Endometrial microvascular endothelial cells (primary cell): ENCODE data around the gene STEAP1. TPM values are rescaled to one million over a fixed set of nuclear protein-coding genes. Genes with fewer than 3 reads are reported as not detected.
"Not testable (repeated sequence)": the region's sequence is repeated elsewhere in the genome, so short reads cannot be mapped to it uniquely, and the experiment has no call there.

Experiments used
- in situ Hi-C: cut with HindIII; loops from 2 replicates; pipeline ENCODE4 v1.10.0; 2017; ENCODE audit warnings: low sequenced_read_pairs, low pct_unique_long_range_greater_than_20kb; ENCODE audit errors: inconsistent ontology term
- total RNA-seq: library from RNA; depleted of rRNA; stranded (reverse); fragments of >200 nt; gene quantifications from one replicate; pipeline ENCODE4 v1.2.3, GENCODE V29; 2015; ENCODE audit errors: inconsistent ontology term

Gene STEAP1
- total RNA-seq, 1 donor from 2014 or later, result 110 TPM

DNA sequence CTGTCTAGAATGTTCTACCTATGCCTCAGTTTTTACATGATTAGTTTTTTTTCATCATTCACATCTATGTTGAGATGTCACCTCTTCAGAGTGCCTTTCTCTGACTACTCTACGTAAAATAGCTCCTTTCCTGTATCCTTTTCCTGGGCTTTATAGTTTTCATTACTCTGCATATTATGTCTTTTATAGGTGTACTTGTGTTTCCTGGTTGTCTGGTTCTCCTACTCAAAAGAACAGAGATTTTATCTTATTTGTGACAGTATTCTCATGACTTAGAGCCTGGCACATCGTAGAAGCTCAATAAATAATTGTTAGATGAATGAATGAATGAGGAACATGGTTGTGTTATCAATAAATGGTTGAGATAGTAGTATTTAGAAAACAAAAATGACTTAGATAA lies 17.9 kb downstream of the STEAP1 start:
- in situ Hi-C loops, result no loop called here

DNA sequence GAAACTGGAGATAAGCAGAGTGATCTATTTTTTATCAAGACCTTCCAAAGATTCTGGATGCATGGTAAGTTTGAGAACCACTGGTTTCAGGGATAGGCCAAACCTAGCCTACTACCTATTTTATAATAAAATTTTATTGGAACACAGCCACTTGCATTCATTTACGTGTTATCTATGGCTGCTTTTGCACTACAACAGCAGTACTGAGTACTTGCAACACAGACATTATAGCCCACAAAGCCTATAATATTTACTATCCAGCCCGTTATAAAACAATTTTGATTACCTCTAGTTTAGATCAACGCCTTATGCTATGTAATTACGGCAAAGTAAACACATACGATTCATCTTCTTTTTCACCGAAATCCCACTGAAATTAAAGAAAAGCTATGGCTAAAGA lies 18.4 kb downstream of the STEAP1 start:
- in situ Hi-C loops, result no loop called here

DNA sequence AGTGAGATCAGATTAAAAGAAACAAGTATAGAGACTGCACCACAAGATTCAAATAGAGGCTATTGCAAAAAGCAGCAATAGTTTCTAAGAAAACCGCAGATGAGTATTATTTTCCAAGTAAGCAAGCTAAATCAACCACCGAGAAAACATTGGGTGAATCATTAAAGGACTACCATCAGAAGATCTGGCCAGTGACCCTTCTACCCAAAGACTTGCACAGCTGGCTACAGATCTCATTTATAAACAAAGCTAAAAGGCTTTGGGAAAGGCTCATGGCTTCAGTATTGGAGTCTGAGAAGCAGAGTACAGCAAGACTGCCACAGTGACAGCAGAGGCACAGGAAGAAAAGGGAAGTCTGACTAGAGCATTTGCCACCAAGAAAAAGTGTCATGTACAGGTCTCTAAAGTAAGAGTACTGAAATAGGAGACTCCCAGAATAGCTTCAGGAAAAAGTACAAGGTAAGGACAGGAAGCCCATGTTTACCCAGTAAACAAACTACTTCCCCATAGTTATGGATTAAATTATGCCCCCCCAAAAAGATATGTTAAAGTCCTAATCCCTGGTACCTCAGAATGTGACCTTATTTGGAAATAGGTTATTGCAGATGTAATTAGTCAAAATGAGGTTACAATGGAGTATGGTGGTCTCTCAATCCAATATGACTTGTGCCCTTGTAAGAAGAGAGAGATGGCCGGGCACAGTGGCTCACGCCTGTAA lies 19.0 kb downstream of the STEAP1 start:
- in situ Hi-C loops, result no loop called here

DNA sequence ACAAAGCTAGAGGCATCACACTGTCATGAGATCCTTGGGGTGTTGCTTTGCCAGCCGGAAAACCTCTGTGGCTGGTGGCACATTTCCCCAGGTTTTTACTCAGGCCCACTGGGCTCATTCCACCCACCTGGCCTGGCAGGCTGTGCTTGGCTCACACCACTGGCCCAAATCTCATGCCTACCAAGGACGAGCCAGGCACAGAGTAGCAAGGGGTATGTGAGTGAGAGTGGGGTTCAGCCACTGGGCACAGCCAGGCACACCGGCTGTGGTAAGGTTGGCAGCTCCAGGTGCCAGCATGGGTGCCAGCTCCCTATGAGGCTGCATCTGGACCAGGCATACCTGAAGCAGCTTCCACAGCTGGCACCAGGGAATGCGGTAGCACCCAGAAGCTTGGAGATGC lies 21.4 kb downstream of the STEAP1 start:
- in situ Hi-C loops, result no loop called here

DNA sequence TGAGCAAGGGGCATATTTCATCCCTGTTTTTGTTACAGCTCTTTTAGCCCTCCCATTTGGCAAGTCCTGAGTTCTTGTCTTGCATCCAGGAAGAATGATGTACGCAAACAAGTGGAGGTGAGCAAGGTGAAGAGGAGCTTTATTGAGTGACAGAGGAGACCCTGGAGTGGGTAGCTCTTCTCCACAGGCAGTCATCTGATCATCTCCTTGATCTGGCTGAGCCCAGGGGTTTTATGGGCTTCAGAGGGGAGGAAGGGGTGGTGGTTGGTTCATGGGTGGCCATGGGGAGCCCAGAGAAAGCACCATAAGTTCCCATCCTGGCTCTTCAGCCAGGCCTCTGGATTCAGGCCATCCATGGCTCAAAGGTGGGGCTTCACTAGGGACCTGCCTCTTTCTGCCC lies 21.9 kb downstream of the STEAP1 start:
- in situ Hi-C loops, result no loop called here

DNA sequence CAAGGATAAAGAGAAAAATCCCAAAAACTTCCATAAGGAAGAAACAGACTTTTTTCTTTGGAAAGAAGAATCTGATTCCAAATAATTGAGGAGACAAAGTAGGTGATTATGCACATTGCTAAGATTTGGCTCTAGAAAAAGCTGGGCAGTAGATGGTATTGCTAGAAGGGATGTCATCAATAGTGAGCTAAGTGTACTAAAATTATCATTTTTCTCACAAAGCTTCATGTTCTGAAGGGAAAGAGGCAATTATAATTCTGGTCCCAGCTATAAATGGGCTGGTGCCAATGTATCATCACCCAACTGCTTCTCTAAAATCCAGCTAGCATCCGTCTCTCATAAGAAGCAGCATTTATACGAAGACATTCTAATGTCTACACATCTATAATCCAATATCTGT lies 23.9 kb downstream of the STEAP1 start:
- in situ Hi-C loops, result no loop called here

DNA sequence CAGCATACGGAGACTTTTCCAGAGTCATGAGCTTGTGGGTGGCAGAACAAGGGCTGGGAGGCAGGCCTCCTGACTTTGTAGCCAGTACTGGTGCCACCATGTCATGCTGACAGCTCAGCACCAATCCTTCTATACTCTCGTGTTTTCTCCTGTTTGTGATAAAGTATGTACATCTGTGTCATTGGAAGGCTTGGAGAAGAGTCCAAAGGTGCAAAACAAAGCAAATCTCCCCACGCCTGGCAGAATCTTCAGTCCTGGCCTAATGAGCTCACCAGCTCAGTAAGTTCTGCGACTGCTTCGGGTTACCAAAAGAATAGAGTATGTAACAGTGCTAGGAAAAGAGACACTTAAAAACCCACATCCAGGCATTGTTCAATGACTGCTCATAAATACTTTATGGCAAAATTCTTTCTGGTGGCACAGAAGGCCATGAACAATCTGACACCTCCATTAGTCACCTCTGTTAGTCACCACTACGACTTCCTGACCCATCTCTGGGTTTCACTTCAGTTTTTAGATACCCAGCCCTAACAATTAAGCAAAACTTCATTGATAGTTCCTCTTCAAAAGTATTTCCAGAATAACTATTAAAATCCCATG lies 24.5 kb downstream of the STEAP1 start:
- in situ Hi-C loops, result no loop called here

DNA sequence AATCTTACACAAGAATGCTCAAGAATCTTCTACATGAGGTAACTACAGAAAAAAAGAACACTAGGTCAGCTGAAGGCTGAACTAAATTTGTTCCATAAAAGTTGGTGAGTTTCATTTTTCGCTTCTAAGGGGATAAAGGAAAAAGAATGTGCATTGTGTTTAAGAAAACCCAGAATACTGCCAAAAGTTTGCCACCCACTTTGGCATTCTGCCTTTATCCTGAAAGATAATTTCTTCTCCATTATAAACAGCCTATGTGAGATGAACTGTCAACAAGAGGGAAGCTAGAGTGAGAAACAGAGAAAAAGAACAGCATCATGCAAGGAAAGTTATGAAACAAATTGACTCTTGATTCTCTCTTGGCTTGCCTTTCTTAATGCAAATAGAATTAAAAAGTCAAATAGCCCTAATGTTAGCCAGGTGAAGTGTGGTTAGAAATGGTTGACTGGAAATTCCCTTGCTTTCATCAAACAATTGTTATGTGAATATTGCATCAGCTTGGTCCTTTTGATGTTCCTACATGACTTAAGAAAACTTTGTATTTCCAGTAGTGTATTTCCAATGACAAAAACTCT lies 25.8 kb downstream of the STEAP1 start:
- in situ Hi-C loops, result no loop called here

DNA sequence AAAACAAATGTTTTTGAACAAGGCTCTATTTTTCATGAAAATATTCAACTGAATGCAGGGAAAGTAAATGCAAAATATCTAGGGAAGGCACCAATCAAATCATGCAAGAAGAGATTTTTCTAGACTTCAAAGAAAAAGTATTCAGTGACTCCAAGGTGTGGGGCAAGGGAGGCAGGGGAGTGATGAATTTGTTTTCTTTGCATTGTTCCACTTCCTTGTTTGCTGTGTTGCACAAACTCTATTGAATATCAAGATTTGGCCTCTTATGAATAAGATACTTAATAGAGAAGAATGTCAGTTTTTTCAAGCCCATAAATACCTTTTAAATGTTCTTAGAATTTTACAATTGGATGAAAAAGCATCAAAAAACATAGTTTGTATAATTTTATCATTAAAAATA lies 26.4 kb downstream of the STEAP1 start:
- in situ Hi-C loops, result no loop called here

DNA sequence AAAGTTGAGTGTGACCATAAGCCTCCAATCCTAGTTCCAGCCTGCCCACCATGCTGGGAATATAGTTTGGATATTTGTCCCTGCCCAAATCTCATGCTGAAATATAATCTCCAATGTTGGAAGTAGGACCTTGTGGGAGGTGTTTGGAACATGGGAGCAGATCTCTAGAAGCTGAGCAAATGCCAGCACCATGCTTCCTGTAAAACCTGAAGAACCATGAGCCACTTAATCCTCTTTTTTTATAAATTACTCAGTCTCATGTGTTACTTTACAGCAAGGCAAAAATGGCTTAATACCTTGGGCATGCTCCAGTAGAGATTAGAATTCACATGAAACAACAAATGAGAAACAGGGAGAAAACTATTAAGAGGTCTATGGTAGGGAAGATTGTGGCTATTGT lies 27.2 kb downstream of the STEAP1 start:
- in situ Hi-C loops, result no loop called here

DNA sequence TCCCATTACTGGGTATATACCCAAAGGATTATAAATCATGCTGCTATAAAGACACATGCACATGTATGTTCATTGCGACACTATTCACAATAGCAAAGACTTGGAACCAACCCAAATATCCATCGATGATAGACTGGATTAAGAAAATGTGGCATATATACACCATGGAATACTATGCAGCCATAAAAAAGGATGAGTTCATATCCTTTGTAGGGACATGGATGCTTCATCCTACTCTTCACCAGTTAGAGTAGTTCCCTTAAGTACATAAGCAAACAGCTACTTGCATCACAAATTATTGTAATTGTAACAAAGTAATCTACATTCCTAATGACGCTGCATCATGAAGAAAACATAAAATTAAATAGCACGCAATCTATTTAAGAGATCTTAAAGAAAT lies 32.0 kb downstream of the STEAP1 start:
- in situ Hi-C loops, result not testable (repeated sequence)

DNA sequence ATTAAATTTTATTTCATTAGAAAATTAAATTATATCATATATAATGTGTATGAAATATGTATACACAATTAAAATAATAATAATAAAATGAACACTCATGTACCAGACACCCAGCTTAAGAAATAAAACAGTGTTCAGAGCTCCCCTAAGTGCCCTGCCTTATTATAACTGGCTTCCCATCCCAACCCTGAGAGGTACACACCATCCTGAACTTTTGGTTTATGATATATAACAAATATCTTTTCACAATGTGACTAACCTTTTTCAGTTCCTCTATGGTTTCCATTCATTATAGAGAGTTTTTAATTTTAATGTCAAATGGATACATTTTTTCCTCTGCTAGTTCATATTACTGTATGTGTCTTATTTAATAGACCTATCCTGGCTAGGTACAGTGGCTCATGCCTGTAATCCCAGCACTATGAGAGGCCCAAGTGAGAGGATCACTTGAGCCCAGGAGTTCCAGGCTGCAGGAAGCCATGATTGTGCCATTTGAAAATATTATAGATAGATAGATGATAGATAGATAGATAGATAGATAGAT lies 33.3 kb downstream of the STEAP1 start:
- in situ Hi-C loops, result no loop called here

DNA sequence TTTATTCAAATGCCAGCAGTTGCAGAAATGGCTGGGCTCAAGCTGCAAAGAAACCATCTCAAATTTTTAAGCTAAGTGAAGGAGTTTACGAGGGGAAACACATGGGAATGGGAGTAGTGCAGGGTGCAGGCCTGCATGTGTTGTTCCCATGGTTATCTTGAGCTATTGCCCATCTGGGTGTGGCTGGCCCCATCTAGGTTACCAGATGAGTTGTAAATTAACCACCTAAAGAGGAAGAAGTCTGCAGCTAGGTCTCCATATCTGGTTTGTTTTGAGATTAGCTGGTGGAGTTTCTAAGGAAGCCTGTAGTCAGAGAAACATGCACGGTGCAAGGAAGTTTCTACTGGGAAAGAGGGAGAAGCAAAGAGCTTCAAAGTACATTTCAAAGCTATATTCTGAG lies 34.0 kb downstream of the STEAP1 start:
- in situ Hi-C loops, result no loop called here

DNA sequence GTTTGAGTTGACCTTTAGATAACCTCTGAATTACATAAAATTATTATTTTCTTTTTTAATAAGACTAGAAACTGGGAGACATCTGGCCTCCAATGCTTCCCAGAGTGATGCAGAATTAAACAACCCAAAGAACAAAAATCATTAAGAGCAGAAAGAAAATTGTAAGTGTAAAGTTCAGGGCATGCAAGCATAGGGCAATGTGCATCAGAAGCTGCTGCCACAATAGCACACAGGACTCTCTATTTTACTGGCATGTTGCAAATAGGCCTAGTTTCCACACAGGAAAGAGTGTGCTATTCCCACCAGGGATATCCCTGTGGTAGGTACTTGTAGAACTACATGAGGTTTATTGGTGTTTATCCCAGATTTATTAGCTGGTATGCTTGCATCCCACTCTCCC lies 36.7 kb downstream of the STEAP1 start:
- in situ Hi-C loops, result no loop called here

DNA sequence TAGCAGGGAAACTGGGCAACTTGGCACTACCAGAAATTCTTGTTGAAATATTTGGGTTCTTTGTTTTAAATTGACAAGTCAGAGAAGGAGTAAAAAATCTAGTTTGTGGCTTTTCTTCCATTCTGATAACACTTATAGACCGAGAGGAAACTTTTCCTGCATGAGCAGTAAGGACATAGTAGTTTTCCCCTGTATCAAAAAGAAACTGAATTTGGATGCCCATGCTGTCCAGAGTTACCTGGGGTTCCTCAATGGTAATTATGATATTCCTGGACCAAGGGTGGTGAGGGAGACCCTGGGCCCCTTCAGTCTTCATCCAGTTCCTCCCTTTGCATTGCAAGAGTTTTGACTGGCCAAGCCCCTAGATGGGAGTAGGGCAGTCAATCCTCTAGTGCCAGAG lies 37.4 kb downstream of the STEAP1 start:
- in situ Hi-C loops, result no loop called here

DNA sequence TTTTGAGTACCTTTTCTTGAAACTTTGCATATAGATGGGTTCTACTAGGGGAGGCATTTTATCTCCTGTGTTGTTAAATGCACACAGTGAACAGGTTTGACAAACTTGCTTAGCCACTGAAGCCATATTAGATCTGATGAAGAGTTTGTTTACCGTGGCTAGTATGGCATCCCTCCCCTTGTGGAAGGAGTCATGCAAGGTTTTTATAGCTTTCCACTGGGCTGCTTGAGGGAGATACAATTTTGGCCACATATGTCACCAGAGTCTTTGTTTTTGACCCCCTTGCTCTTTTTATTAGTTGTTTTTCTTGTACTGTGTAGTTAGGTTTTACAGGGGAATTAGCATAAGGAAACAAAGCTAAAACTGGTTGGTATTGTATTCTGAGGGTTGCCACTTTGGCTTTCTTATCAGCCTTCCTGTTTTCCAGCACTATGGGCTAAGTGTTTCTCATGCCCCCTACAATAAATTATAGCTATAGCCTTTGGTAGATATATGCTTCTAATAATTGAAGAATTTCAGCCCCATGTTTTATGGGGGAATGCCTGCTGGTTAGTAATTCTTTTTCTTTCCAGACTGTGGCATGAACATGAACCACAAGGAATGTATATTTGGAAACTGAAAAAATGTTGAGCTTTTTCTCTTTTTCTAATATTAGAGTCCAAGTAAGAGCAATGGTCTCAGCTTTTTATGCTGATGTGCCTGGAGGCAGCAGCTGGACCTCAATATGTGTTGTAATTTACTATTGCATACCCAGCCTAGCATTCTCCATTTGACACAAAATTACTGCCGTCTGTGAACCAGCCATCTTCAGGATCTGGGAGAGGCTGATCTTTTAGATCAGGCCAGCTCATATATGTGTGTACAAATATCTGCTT lies 38.8 kb downstream of the STEAP1 start:
- in situ Hi-C loops, result no loop called here

DNA sequence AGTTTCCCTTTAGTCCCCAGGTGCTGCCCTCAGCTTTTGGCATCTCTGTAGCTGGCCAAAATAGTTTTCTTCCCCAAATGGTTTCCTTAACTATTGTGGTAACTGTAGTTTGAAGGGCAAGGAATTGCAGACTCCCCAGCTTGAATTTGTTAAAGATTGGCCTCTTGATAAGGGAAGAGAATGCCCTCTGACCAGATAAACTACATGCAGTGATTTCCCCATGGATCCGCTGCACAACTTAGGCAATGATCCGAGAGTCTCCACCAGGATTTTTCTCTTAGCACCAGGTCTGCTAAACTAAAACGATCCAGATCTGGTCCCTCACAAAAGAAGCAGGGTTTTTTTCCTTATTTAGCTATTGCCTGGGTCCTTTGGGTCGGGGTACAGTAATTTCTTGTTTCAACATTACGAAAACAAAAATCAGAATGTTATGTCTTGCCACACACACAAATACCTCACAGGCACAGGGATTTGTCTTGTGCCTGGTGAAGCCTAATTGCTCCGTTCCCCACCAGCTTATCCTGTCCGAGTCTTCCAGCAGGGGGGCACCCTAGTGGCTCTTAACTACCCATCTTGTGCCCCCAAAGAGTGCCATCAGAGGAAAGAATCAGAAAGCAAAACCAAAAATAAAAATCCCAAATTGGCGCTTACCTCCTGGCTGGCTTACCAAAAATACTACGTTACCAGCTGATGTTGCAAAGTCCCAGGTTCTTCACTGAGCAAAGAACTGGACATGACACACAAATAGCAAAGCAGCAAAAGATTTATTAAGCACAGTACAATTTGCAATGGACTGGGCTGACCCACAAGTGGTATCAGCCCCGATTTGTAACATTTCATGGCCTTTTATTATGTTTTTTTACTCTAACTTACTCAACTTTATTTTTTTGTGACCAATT lies 40.9 kb downstream of the STEAP1 start:
- in situ Hi-C loops, result no loop called here

DNA sequence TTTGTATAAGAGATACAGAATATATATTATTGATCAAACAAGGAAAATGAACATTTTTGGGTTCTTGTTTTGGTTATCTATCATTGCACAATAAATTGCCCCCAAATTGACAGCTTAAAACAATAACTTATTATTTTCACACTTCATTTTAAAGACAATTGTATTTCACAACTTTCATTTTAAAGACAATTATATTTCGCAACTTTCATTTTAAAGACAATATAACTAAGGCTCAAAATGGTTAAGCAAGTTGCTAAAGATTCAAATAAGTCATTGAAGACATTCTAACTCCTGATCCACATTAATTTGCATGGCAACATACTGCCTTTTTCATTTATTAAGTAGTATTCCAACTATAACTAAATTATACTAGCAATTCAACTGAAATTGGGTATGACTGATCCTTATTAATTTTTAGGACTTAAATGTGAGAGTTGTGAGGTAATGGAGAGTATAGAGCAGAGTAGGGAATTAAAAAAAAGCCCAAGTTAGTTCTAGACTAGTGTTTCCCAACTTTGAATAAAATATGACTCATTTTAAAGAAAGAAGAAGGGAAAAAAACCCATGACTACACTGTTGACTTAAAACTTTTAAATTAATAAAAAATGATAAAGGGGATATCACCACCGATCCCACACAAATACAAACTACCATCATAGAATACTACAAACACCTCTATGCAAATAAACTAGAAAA lies 47.4 kb downstream of the STEAP1 start:
- in situ Hi-C loops, result no loop called here
